Dedifferentiated amniotic fluid mesenchymal stem cell (primary cell): ENCODE results near the gene FMNL2.

Experiments
- DNase-seq: peaks from one replicate; pipeline ENCODE4 v3.0.0-alpha.2; 2016; ENCODE audit errors: extremely low spot score

The FMNL2 gene

GRCh38 chr2:152405206-152406118, 70.5 kb downstream of the FMNL2 start:
- DNase-seq, result no peak

GRCh38 chr2:152406119-152406835, 71.3 kb downstream of the FMNL2 start:
- DNase-seq, result no peak

- DNase-seq, result no peak
These were observed 71.8 kb downstream of the FMNL2 start for GRCh38 chr2:152406836-152407161.

GRCh38 chr2:152407204-152407721, 72.3 kb downstream of the FMNL2 start:
- peak; percentile 51 for DNase-seq

- no peak for DNase-seq
These were observed 72.8 kb downstream of the FMNL2 start for GRCh38 chr2:152407806-152408205.

- no peak for DNase-seq
These were observed 73.3 kb downstream of the FMNL2 start for GRCh38 chr2:152408254-152408653.

- no peak for DNase-seq
These were observed 74.6 kb downstream of the FMNL2 start for GRCh38 chr2:152409386-152410164.

- DNase-seq, result no peak
These were observed 75.2 kb downstream of the FMNL2 start for GRCh38 chr2:152410165-152410597.

- no peak for DNase-seq
These were observed 76.2 kb downstream of the FMNL2 start for GRCh38 chr2:152411154-152411553.

- DNase-seq, result no peak
These were observed 78.5 kb downstream of the FMNL2 start for GRCh38 chr2:152413228-152414030.

GRCh38 chr2:152415231-152415642, 80.3 kb downstream of the FMNL2 start:
- no peak for DNase-seq

GRCh38 chr2:152415796-152416195, 80.8 kb downstream of the FMNL2 start:
- no peak for DNase-seq

- no peak for DNase-seq
These were observed 83.7 kb downstream of the FMNL2 start for GRCh38 chr2:152418688-152419087.

GRCh38 chr2:152419944-152420343, 85.0 kb downstream of the FMNL2 start:
- no peak for DNase-seq

- no peak for DNase-seq
These were observed 85.4 kb downstream of the FMNL2 start for GRCh38 chr2:152420363-152420762.

GRCh38 chr2:152420936-152421335, 86.0 kb downstream of the FMNL2 start:
- no peak for DNase-seq

- peak; percentile 88 for DNase-seq
These were observed 86.8 kb downstream of the FMNL2 start for GRCh38 chr2:152421521-152422370.

GRCh38 chr2:152423684-152424083, 88.7 kb downstream of the FMNL2 start:
- no peak for DNase-seq

- no peak for DNase-seq
These were observed 91.1 kb downstream of the FMNL2 start for GRCh38 chr2:152425765-152426727.
